SU-DHL-6 (cell line): ENCODE measurements around the gene MSANTD3.

Experiments used
- H2AFZ ChIP-seq: fragments of 200-600 bp; sonication (generic); 2 replicates; pipeline ENCODE4 v1.6.1; 2014; ENCODE audit warnings: low read depth, mild to moderate bottlenecking, moderate library complexity, mixed read lengths, antibody characterized with exemption, low read length; ENCODE audit not compliant: severe bottlenecking
- H3F3A ChIP-seq: fragments of 200-600 bp; shearing (Covaris generic); 2 replicates; pipeline ENCODE4 v1.6.0; 2016; ENCODE audit warnings: antibody characterized with exemption, mild to moderate bottlenecking; ENCODE audit not compliant: insufficient read depth
- H3K27ac ChIP-seq: fragments of 200-600 bp; sonication (generic); 2 replicates; pipeline ENCODE4 v1.5.1; 2016; ENCODE audit warnings: low read depth, mild to moderate bottlenecking, low read length, moderate library complexity, mixed read lengths
- H3K27me3 ChIP-seq: fragments of 200-600 bp; sonication (generic), shearing (Covaris generic); 2 replicates; pipeline ENCODE4 v1.6.0; 2014; ENCODE audit warnings: mild to moderate bottlenecking, low read length
- H3K36me3 ChIP-seq: fragments of 200-600 bp; sonication (generic); 2 replicates; pipeline ENCODE4 v1.6.1; 2014; ENCODE audit warnings: mild to moderate bottlenecking, low read length, mixed read lengths
- H3K4me2 ChIP-seq: fragments of 300-600, 200-600 bp; shearing (Covaris generic), sonication (generic); 2 replicates; pipeline ENCODE4 v1.6.0; 2014; ENCODE audit warnings: low read length, low read depth, mild to moderate bottlenecking; ENCODE audit not compliant: poor library complexity, severe bottlenecking
- H3K4me3 ChIP-seq: fragments of 200-600 bp; sonication (generic); 2 replicates; pipeline ENCODE4 v1.5.1; 2014; ENCODE audit warnings: antibody characterized with exemption, low read length, mild to moderate bottlenecking, mixed read lengths; ENCODE audit not compliant: insufficient read depth, poor library complexity, severe bottlenecking
- H3K79me2 ChIP-seq: fragments of 200-600 bp; sonication (generic); 2 replicates; pipeline ENCODE4 v1.6.1; 2014; ENCODE audit warnings: mild to moderate bottlenecking, low read length, moderate library complexity; ENCODE audit not compliant: insufficient read depth
- H3K9ac ChIP-seq: fragments of 200-600 bp; sonication (generic); 2 replicates; pipeline ENCODE4 v1.7.0; 2014; ENCODE audit warnings: mild to moderate bottlenecking, low read length
- H3K9me2 ChIP-seq: fragments of 200-600 bp; sonication (generic); replicated peaks from 2 replicates; pipeline ENCODE4 v1.6.1; 2014; ENCODE audit warnings: low read length; ENCODE audit not compliant: insufficient read depth
- H3K9me3 ChIP-seq: fragments of 200-600 bp; sonication (generic); 2 replicates; pipeline ENCODE4 v1.6.1; 2014; ENCODE audit warnings: low read length, mixed read lengths; ENCODE audit not compliant: insufficient read depth
- H4K20me1 ChIP-seq: fragments of 200-600 bp; sonication (generic); 2 replicates; pipeline ENCODE4 v1.6.1; 2014; ENCODE audit warnings: low read depth, mild to moderate bottlenecking, antibody characterized with exemption, low read length, moderate library complexity, mixed read lengths
- EZH2phosphoT487 ChIP-seq: fragments of 200-600 bp; sonication (generic), shearing (Covaris generic); conservative IDR thresholded peaks from 2 replicates; pipeline ENCODE4 v1.6.1; 2018; ENCODE audit warnings: mild to moderate bottlenecking, antibody characterized with exemption, low read length, moderate library complexity, mixed read lengths
- TF ChIP-seq, protein P1 (sequence below): fragments of 200-600 bp; sonication (generic); IDR thresholded peaks from one replicate; pipeline ENCODE4 v1.5.1; 2017; ENCODE audit warnings: antibody characterized with exemption, mild to moderate bottlenecking, low read length, moderate library complexity; ENCODE audit not compliant: insufficient read depth, poor library complexity, severe bottlenecking

Gene MSANTD3

DNA sequence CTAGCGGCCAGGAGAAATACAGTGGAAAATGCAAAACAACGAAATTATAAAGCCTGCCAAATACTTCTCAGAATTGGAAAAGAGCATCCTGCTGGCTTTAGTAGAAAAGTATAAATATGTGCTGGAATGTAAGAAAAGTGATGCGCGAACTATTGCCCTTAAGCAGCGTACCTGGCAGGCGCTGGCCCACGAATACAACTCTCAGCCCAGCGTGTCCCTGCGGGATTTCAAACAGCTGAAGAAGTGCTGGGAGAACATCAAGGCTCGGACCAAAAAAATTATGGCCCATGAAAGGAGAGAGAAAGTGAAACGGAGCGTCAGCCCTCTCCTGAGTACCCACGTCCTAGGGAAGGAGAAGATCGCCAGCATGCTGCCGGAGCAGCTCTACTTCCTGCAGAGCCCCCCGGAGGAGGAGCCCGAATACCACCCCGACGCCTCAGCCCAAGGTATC is 15.0 kb downstream of the MSANTD3 start:
- Histone ChIP-seq H3K9ac (no peak overlapping the region), H4K20me1 (0 out of 2 replicates have a peak, but pooled peaks cover 3% of the 10 kb centered on the region)

DNA sequence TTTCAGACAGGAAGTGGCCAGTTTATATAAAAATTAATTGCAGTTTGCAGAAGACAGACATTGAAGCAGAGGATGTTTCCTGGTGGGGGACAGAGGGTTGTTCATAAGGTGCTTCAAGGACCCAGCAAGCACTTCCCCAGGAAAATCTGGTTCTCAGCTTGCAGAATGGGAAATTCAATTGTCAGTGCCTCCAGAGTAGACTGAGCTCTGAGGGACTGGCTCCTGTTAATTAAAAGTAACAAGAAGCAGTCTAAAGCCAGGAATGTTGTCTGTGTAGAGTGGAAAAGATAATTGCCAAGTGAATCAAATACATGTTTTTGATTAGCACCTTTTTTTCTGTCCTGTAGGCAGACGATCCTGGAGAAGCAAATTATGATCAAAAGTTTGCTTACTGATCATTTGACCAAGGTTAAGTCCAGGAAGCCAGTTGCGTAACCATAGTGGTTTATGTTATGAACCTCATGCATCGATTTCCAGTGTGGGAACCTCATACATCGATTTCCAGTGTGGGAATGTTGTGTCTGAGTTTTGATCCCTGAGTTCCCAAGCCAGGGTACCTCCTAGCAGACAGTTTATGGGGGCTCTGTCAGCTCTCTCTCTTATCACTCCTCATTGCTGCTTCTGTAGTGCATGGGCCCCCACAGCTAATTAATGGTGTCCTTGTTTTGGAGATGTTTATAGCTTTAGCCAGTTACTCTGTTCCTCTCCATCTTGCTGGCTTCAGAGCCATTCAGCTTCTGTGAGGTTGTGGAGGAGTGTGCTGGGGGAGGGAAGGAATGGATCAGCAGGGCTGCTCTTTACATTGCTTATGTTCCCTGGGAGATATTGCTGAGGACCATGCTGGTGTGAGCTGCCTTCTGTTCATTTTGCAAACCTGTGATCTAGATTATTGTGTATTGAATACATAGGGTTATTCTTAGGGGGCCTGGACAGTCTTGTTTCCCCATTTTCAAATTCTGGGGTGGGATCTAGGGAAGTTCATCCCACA is 17.1 kb downstream of the MSANTD3 start:
- Histone ChIP-seq H2AFZ (no peak overlapping the region), H3K79me2 (peaks cover 4% of the 10 kb centered on the region; the same call in 1 of the 2 replicates), H3K4me3 (no peak overlapping the region), H4K20me1 (no peaks in the 10 kb centered on the region), H3K27me3 (no peaks in the 10 kb centered on the region), H3K4me2 (no peak overlapping the region), H3F3A (no peaks in the 10 kb centered on the region), H3K27ac (no peak overlapping the region), H3K36me3 (no peaks in the 10 kb centered on the region), H3K9ac (no peak overlapping the region), H3K9me3 (no peaks in the 10 kb centered on the region), H3K9me2 (no peaks in the 10 kb centered on the region)
- TF ChIP-seq EZH2phosphoT487: no peak

More for the DNA sequence above, 15.0 kb downstream of the MSANTD3 start:
- H3K36me3 ChIP-seq: no peaks in the 10 kb centered on the region
- H3K4me3 ChIP-seq: no peak overlapping the region
- H3K27ac ChIP-seq: no peak overlapping the region
- H3K79me2 ChIP-seq: peaks cover 12% of the 10 kb centered on the region; the same call in 1 of the 2 replicates
- H3K4me2 ChIP-seq: no peak overlapping the region
- H3K27me3 ChIP-seq: no peaks in the 10 kb centered on the region
- H3K9me2 ChIP-seq: no peaks in the 10 kb centered on the region
- H3K9me3 ChIP-seq: no peaks in the 10 kb centered on the region
- TF ChIP-seq, protein P1, sequence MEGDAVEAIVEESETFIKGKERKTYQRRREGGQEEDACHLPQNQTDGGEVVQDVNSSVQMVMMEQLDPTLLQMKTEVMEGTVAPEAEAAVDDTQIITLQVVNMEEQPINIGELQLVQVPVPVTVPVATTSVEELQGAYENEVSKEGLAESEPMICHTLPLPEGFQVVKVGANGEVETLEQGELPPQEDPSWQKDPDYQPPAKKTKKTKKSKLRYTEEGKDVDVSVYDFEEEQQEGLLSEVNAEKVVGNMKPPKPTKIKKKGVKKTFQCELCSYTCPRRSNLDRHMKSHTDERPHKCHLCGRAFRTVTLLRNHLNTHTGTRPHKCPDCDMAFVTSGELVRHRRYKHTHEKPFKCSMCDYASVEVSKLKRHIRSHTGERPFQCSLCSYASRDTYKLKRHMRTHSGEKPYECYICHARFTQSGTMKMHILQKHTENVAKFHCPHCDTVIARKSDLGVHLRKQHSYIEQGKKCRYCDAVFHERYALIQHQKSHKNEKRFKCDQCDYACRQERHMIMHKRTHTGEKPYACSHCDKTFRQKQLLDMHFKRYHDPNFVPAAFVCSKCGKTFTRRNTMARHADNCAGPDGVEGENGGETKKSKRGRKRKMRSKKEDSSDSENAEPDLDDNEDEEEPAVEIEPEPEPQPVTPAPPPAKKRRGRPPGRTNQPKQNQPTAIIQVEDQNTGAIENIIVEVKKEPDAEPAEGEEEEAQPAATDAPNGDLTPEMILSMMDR: no peak
- no peak for TF ChIP-seq EZH2phosphoT487
- no peak overlapping the region for H2AFZ ChIP-seq
- no peaks in the 10 kb centered on the region for H3F3A ChIP-seq

DNA sequence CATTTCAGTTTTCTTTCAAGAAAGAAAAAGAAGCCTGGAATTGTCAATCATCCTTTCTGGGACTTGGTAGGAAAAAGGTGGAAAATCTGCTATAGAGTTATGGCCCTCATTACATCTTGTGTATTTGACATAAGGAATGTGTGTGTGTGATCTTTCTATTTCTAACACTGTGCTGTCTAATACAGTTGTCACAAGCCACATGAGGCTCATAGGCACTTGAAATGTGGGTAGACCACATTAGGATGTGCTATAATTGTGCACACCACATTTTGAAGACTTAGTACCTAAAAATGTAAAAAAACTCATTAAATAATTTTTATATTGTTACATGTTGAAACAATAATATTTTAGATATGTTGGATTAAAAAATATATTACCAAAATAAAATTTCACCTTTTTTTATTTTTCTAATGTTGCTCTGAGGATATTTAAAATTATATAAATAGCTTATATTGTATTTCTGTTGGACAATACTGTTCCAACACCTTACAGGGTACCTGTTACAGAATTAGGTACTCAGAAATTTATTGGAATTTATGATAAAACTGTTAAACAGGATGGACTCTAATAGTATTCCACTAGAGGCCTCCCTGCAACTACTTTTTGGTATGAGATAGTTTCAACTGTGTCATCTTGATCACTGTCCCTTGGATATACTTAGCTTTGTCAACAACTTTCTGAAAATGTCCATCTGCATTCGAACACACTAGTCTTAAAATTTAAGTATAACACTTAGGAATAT is 18.4 kb downstream of the MSANTD3 start:
- H3K4me3 ChIP-seq: no peak overlapping the region
- no peaks in the 10 kb centered on the region for H3F3A ChIP-seq
- H3K9me3 ChIP-seq: no peaks in the 10 kb centered on the region
- H3K4me2 ChIP-seq: no peak overlapping the region
- no peak overlapping the region for H3K27ac ChIP-seq
- no peaks in the 10 kb centered on the region for H3K79me2 ChIP-seq
- no peak overlapping the region for H2AFZ ChIP-seq
- H3K36me3 ChIP-seq: no peaks in the 10 kb centered on the region
- no peak for TF ChIP-seq EZH2phosphoT487
- TF ChIP-seq, protein P1: no peak
- H3K27me3 ChIP-seq: no peaks in the 10 kb centered on the region
- H4K20me1 ChIP-seq: no peaks in the 10 kb centered on the region
- no peak overlapping the region for H3K9ac ChIP-seq
- H3K9me2 ChIP-seq: no peaks in the 10 kb centered on the region
